GM21381 (cell line): ENCODE results near the gene LHFPL2.
"Not testable (repeated sequence)": the region's sequence is repeated elsewhere in the genome, so short reads cannot be mapped to it uniquely, and the experiment has no call there.

Experiments used
- ATAC-seq: cut with Tn5 transposase; IDR thresholded peaks from one replicate; pipeline ENCODE4 v1.9.1; 2021; ENCODE audit warnings: mild to moderate bottlenecking, moderate library complexity; ENCODE audit not compliant: unreplicated experiment

Gene LHFPL2, protein sequence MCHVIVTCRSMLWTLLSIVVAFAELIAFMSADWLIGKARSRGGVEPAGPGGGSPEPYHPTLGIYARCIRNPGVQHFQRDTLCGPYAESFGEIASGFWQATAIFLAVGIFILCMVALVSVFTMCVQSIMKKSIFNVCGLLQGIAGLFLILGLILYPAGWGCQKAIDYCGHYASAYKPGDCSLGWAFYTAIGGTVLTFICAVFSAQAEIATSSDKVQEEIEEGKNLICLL

DNA sequence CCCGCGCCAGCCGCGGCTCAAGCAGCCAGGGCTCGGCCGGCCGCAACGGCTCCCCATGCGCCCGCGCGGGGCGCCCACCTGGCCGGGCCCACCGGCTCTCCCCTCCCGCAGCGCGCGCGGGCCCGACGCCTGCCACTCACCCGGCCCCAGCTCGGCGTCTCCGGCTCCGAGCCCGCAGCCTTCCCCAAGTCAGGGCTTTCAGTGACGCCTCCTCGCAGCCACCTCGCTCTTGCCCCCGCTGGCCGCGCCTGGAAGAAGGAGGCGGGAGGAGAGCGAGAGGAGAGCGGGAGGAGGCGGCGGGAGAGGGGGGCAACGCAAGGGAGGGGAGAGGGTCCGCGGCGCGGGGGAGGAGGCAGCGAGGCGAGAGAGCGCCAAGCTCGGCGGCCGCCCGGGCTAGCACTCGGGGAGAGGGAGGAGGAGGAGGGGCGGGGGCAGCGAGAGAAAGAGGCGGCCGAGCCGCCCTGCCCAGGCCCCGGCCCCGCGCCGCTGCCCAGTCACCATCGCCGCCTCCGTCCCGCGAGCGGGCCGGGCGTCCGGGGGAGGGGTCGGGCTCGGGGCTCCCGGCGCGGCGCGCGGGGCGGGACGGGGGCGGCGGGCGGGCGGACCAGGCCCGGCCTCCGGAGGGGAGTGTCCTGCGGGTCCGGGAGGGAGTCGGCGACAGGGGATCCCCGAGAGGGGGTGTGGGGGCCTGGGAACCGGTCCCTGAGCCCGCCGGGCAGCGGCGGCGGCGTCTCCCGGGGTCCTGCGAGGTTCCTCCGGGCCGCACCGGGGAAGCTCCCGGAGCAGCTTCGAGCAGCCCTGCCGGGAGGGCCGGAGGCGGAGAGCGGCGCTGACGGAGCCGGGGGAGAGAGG is at the start of gene LHFPL2:
Gene LHFPL2, minus strand, starts transcription at position 414 of the 852 bp plus-strand sequence. CDS start 138,559 bp downstream, outside the sequence.
- peak; percentile 50 for ATAC-seq

DNA sequence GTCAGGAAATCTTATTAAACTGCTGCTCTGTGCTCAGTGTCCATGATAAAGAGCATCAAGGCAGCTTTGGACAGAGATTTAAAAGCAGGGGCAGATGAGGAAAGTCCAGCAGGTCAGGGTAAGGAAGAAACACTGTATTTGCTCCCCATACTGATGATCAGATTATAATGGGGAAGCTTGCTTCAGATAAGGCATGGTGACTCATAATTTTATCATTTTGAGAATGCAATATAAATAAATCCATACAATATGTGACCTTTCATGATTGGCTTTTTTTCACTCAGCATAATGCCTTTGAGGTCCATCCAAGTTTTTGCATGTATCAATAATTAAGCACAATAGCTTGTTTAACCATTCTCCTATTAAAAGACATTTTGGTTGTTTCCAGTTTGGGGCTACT is 48.1 kb upstream of the LHFPL2 start:
- ATAC-seq: no peak

DNA sequence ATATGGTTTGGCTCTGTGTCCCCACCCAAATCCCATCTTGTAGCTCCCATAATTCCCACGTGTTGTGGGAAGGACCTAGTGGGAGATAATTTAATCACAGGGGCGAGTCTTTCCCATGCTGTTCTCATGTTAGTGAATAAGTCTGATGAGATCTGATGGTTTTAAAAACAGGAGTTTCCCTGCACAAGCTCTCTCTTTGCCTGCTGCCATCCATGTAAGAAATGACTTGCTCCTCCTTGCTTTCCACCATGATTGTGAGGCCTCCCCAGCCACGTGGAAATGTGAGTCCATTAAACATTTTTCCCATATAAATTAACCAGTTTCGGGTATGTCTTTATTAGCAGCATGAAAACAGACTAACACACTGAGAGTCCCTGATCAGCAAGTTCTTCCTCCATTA is 47.5 kb upstream of the LHFPL2 start:
- not testable (repeated sequence) for ATAC-seq

DNA sequence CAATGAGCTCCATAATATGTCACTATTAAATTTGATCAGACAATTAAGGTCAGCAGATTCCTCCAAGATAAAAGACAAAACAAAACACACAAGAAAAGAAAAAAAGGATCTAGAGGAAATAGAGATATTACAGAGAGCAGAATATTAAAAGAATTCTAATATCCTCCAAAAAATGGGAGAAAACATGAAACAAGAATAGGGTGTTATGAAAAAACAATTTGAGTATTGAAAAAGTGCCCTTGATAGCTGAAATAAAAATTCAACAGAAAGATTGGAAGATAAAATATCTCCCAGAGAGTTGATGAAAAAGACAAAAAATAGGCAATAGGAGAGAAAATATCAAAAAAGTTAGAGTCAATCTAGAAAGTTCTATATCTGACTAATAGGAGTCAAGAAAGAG is 44.8 kb upstream of the LHFPL2 start:
- ATAC-seq: no peak

DNA sequence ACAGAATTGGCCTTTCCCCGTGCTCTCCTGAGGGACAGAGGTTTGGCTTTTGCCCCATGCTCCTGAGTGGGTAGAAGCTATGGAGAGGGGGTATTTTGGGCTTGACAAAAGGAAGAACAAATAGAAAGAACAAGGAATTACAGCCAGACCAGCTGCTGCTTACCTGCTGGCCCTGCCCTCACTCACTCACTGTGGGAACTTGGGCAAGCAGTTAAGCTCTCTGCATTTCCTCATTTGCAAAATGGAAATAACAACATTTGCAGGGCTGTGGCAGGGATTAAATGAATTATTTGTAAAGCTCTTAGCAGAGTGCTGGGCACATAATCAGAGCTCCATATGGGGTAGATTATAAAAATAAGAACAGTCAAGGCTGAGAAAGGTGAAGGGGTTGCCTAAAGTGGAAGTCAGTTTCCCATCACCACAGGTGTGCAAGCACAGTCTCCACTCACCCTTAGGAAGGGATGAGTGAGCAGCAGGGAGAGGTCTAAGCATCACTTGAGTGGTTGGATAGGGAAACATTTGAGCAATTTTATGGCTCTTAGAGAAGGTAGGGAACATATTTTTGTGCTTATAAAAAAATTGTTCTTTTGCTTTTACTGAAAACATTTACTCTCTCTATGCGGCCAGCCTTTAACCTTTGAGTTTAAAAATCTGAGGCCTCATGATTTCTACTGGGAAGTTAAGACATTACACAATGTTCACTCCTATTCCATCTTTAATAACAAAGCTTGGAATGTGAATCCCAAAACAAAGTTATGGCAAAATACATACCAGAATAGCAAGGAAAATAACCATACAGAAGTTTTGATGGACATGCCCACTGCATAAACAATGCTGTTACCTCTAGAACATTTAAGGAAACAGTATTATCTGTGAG is 42.8 kb upstream of the LHFPL2 start:
- no peak for ATAC-seq

DNA sequence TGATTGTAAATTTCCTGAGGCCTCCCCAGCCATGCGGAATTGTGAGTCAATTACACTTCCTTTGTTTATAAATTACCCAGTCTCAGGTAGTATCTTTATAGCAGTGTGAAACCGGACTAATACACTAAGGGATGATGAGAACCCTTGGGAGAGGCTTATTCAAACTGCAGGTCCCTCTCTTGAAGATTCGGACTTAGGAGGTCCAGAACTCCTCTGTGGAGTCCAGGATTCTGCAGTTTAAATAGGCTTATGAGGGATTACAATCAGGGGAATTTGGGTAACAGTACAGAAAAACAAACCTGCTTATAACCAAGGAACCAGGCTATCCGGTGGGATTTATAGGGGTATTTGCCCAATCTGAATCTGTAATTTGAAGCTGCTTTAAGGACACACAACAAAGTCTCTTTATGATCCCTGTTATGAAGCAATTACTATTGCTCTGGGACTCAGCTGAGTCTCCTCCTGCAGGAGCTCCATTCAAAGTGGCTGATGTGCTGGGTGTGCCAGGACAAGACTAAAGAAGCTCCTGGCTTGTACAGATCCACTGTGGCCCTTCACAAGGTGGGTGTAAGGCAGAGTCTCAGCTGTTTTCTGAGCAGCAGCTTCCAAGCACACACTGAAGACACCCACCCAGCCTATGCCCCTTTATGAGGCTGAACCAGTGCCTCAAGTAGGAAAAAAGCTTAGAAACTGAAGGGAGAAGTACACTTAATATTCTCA is 41.8 kb upstream of the LHFPL2 start:
- ATAC-seq: no peak

DNA sequence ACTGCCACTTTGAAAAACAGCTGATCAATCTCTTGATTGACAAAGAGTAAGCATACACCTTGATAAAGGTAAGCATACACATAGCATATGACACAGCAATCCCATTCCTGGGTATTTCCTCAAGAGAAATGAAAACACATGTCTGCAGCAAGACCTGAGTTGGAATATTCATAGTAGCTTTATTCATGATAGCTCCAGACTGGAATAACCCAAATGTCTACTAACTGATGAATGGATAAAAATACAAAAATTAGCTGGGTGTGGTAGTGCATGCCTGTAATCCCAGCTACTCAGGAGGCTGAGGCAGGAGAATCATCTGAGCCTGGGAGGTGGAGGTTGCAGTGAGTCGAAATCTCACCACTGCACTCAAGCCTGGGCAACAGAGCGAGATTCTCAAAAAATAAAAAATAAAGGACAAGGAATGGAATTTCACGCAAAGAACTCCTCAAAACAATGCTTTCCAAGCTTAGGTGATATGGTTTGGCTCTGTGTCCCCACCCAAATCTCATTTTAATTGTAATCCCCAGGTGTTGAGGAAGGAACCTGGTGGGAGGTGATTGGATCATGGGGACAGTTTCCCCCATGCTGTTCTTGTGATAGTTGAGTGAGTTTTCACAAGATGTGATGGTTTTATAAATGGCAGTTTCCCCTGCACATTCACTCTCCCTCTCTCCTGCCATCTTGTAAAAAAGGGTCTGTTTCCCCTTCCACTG is 41.1 kb upstream of the LHFPL2 start:
- ATAC-seq: no peak

DNA sequence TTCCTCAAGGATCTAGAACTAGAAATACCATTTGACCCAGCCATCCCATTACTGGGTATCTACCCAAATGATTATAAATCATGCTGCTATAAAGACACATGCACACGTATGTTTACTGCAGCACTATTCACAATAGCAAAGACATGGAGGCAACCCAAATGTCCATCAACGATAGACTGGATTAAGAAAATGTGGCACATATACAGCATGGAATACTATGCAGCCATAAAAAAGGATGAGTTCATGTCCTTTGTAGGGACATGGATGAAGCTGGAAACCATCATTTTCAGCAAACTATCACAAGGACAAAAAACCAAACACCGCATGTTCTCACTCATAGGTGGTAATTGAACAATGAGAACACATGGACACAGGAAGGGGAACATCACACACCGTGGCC is 38.9 kb upstream of the LHFPL2 start:
- not testable (repeated sequence) for ATAC-seq

DNA sequence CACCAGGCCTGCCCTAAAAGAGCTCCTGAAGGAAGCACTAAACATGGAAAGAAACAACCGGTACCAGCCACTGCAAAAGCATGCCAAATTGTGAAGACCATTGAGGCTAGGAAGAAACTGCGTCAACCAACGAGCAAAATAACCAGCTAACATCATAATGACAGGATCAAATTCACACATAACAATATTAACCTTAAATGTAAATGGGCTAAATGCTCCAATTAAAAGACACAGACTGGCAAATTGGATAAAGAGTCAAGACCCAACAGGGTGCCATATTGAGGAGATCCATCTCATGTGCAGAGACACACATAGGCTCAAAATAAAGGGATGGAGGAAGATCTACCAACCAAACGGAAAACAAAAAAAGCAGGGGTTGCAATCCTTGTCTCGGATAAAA is 35.3 kb upstream of the LHFPL2 start:
- ATAC-seq: not testable (repeated sequence)

DNA sequence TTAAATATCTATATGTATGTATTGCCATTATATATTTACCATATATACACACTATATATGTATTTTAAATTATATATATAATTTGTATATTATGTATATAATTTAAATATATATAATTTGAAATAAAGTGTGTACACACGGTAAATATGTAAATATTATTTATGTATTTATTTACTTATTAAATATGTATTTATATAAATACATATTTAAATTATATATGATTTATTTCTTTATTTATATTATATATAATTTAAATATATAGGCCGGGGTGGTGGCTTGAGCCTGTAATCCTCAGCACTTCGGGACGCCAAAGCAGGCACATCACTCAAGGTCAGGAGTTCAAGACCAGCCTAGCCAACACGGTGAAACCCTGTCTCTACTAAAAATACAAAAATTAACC is 31.3 kb upstream of the LHFPL2 start:
- no peak for ATAC-seq

DNA sequence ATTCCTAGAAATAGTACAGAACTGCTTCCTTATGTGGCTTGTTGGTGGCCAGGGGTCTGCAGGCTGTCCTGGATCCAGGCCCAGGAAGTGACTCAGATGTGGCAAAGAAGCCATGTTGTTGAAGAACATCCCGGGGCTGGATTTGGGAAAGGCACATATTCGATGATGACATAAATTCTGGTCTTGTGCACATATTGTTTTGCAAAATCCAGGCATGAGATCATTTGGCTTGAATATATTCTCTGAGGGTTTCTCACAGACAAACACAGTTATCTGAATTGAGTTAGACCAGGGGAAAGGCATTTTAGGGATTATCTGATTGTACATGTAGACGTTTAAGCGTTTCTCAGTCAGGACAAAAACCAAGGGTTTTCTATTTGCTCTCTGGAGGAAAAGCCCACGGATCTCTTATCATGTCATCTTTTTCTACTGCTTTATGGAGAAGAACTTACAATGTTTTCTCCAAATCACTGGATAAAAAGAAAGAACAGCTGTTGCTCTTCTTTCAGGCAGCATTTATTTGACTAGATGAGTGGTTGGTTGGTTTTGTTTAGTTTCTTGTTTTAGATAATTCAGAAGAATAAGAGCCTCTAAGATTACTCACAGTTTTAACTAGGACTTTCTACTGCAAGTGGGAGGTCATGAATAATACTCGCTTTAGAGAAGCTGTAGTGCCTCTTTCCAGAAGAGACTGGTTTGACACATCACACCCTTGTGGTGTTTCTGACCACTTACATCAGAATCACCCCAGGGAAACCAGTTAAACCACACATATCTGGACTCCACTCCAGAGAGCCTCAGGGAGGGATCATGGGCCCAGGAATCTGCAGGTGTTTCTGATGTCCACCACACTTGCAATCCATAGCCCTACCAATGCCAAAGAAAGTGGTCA is 29.5 kb upstream of the LHFPL2 start:
- no peak for ATAC-seq

DNA sequence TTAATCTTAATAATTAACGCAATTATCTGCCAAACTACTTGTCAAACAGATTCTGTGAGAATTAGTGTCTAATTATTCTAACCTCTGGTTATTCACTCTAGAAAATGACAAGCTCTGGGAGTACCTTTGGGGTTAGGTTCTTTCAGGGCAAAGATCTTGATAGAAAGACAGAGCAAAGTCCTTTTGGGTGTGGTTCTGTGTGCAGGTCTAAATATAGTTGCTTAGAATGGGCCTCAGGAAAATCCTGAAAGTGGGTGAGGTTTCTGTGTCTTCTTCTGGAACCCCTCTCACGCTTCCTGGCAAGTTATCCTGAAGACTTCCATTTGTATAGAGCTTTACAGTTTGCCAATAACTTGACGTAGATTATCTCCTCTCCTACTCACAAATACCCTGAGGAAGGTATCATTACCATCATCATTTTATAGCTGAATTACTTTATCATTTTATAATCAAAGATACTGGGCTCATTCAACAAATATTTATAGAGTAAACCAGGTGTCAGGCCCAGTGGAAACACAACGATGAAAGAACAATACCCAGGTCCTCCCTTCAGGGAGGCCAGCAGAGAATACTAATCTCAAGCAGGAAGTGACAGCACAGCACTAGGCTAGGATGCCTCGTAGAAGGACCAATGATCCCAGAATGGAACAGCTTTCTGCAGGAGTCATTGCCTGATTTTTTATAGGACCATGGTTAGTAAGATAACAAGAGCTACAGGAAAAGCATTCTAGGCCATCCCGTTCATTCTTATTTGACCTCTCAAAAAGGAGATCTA is 27.6 kb upstream of the LHFPL2 start:
- ATAC-seq: no peak

DNA sequence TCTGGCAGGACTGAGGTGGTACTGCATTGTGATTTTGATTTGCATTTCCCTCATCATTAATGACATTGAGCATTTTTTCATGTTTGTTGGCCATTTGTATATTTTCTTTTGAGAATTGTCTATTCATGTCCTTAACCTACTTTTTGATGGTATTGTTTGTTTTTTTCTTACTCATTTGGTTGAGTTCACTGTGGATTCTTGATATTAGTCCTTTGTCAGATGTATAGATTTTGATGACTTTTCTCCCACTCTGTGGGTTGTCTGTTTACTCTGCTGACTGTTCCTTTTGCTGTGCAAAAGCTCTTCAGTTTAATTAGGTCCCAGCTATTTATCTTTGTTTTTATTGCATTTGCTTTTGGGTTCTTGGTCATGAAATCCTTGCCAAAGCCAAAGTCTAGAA is 25.3 kb upstream of the LHFPL2 start:
- not testable (repeated sequence) for ATAC-seq

DNA sequence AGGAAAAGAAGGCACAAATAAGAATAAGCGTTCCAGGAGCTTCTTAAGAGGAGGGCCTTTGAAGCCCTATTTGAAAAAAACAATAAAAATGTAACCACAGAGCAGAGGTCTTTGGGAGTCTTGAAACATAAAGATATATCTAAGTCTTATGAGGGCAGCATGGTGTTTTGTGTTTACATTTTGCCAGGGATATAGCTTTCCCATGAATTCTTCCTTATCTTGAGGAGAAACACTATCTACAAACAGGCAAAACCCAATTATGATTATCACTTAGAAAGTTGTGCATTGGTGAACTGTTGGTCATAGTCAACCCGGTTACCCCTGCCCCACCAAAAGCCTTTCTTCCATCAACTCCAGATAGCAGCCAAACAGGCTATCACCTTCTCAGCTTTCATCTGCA is 23.6 kb upstream of the LHFPL2 start:
- no peak for ATAC-seq

DNA sequence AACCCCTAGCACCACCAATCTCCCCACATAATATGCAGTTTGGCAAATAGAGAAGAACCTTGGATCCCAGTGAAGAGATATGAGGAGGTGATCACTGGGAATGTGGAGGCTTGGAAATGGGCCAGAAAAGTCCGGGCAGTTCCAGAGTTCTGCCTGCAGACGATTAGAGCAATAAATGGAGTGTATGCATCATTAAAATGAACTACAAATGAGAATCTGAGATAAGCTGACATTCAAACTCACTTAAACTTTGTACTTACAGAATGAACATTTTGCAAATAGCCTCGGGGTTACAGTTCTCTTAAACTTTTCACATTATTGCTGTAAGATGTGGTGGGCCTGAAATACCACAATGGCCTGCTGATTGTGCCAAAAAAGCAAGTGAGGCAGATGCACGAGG is 23.0 kb upstream of the LHFPL2 start:
- no peak for ATAC-seq

DNA sequence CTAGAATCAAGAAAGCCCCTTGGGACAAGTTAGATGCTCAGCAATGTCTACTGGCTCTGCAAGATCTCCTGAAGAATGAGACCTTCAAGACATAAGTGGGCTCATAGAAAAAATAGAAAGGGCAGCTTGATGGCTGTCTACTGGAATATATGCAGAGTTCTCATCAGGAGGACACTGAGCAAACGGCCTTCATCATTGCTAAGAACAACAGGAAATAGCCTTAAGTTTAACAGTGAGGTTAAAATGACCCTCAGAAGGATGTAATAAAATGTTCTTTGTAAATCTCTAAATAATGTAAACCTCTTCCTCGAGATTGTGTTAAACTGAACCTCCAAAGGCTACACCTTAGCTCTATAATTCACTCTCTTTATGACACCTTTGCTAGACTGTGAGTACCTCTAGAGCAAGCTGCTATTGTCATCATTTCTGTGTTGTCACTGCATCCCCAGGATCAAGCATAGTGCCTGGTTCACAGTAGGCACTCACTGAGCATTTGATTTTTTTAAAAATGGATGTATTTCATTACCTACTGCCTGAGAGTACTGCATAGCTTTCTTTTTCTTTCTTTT is 22.2 kb upstream of the LHFPL2 start:
- no peak for ATAC-seq

DNA sequence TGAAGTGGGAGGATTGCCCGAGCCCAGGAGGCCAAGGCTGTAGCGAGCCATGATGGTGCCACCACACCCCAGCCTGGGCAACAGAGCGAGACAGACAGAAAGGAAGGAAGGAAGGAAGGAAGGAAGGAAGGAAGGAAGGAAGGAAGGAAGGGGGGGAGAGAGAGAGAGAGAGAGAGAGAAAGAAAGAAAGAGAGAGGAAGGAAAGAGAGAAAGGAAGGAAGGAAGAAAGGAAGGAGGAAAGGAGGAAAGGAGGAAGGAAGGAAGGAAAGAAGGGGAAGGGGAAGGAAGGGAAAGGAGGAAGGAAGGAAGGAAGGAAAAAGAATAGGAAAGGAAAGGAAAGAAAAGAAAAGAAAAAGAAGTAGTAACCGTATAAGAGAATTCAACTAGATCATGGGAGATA is 20.8 kb upstream of the LHFPL2 start:
- ATAC-seq: no peak

DNA sequence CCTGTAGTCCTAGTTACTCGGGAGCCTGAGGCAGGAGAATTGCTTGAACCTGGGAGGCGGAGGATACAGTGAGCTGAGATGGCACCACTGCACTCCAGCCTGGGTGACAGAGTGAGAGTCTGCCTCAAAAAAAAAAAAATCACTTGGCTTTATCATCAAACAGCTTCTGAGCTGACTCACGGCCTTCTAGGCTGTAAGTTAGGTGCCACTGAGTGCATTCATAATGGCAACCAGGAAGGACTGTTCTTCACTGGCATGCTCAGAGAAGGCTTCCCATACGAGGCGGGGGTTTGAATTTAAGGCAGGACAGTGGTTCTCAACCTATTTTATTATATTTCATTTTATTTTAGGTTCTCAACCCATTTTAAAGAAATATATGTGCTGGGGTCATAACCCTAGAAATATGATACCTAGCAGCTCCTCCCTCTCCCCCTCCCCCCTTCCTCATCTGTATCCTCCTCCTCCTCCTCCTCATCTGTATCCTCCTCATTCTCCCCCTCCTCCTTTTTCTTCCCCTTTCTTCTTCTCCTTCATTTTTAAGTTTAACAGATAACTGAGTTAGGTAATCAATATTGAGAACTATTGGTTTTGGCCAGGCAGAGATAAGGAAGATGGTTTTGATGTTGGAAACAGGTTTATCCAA is 19.0 kb upstream of the LHFPL2 start:
- ATAC-seq: no peak
